Neural crest cell (in vitro differentiated cells): Measurements from ENCODE around the gene AMY2B. TPM values are rescaled to one million over a fixed set of nuclear protein-coding genes. Genes with fewer than 3 reads are reported as not detected.
"Not testable (repeated sequence)": the region's sequence is repeated elsewhere in the genome, so short reads cannot be mapped to it uniquely, and the experiment has no call there.

Source experiments
- DNase-seq: peaks from one replicate; pipeline ENCODE4 v3.0.0; 2021; ENCODE audit warnings: low read depth, mixed read lengths, low spot score
- H3K27ac Mint-ChIP-seq: one replicate; pipeline ENCODE4 v1.8.0; 2021; ENCODE audit warnings: mild to moderate bottlenecking, mixed read lengths; ENCODE audit not compliant: unreplicated experiment
- H3K27me3 Mint-ChIP-seq: 2 replicates; pipeline ENCODE4 v1.8.0; 2021; ENCODE audit warnings: low read depth, mild to moderate bottlenecking, mixed read lengths
- H3K36me3 Mint-ChIP-seq: 2 replicates; pipeline ENCODE4 v1.8.0; 2021; ENCODE audit warnings: low read depth, mild to moderate bottlenecking, mixed read lengths
- H3K4me1 Mint-ChIP-seq: 2 replicates; pipeline ENCODE4 v1.8.0; 2021; ENCODE audit warnings: mixed read lengths
- H3K4me3 Mint-ChIP-seq: one replicate; pipeline ENCODE4 v1.8.0; 2021; ENCODE audit warnings: mild to moderate bottlenecking, mixed read lengths
- H3K9me3 Mint-ChIP-seq: 2 replicates; pipeline ENCODE4 v1.8.0; 2021; ENCODE audit warnings: mixed read lengths
- total RNA-seq: library from RNA; stranded (reverse); gene quantifications from 2 replicates; pipeline ENCODE4 v1.2.1, GENCODE V29; 2021
- TF ChIP-seq, protein P1 (sequence below): fragments of 200-600 bp; sonication (generic); conservative IDR thresholded peaks from 2 replicates; pipeline ENCODE4 v1.5.0; 2021; ENCODE audit warnings: antibody characterized with exemption, mild to moderate bottlenecking

AMY2B gene
- total RNA-seq, 1 donor from 2014 or later, result 2.7 TPM

- H3K27ac Mint-ChIP-seq, result no peak overlapping the region
- peaks cover 2% of the 10 kb centered on the region for H3K36me3 Mint-ChIP-seq
- H3K27me3 Mint-ChIP-seq, result no peaks in the 10 kb centered on the region
- TF ChIP-seq, protein P1, sequence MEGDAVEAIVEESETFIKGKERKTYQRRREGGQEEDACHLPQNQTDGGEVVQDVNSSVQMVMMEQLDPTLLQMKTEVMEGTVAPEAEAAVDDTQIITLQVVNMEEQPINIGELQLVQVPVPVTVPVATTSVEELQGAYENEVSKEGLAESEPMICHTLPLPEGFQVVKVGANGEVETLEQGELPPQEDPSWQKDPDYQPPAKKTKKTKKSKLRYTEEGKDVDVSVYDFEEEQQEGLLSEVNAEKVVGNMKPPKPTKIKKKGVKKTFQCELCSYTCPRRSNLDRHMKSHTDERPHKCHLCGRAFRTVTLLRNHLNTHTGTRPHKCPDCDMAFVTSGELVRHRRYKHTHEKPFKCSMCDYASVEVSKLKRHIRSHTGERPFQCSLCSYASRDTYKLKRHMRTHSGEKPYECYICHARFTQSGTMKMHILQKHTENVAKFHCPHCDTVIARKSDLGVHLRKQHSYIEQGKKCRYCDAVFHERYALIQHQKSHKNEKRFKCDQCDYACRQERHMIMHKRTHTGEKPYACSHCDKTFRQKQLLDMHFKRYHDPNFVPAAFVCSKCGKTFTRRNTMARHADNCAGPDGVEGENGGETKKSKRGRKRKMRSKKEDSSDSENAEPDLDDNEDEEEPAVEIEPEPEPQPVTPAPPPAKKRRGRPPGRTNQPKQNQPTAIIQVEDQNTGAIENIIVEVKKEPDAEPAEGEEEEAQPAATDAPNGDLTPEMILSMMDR, result no peak
- H3K4me1 Mint-ChIP-seq, result no peaks in the 10 kb centered on the region
- H3K4me3 Mint-ChIP-seq, result no peak overlapping the region
- DNase-seq, result no peak
- peaks cover 8% of the 10 kb centered on the region for H3K9me3 Mint-ChIP-seq
These were observed 12.5 kb downstream of the AMY2B start for GRCh38 chr1:103583887-103584286.

GRCh38 chr1:103584537-103584936, 13.1 kb downstream of the AMY2B start:
- TF ChIP-seq, protein P1, result no peak
- Mint-ChIP-seq H3K4me3 (no peak overlapping the region), H3K27me3 (no peaks in the 10 kb centered on the region), H3K27ac (no peak overlapping the region), H3K9me3 (peaks cover 11% of the 10 kb centered on the region), H3K4me1 (no peaks in the 10 kb centered on the region), H3K36me3 (peaks cover 2% of the 10 kb centered on the region)
- DNase-seq, result no peak

GRCh38 chr1:103602740-103603139, 31.4 kb downstream of the AMY2B start:
- H3K36me3 Mint-ChIP-seq, H3K4me3 Mint-ChIP-seq, H3K27ac Mint-ChIP-seq, H3K9me3 Mint-ChIP-seq, DNase-seq, H3K4me1 Mint-ChIP-seq, H3K27me3 Mint-ChIP-seq: not testable (repeated sequence)

DNA sequence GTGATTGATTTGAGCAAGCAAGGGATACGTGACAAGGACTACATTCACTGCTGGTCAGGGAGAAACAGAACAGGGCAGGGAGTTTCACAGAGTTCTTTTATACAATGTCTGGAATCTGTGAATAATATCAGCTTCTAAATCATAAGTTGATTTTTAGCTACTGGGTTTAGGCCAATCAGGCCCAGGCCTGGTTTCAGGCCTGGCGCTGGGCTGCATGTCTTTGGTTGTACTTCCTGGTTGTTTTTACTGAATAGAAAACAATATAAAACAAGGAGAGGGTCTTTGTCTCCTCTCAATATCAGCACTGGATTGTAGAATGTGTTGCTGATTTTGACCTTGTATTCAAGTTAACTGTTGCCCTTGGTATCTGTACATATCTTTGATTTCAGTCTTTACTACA, 45.0 kb downstream of the AMY2B start:
- no peaks in the 10 kb centered on the region for H3K36me3 Mint-ChIP-seq
- no peaks in the 10 kb centered on the region for H3K4me1 Mint-ChIP-seq
- no peaks in the 10 kb centered on the region for H3K27me3 Mint-ChIP-seq
- H3K27ac Mint-ChIP-seq, result no peak overlapping the region
- TF ChIP-seq, protein P1, result no peak
- H3K4me3 Mint-ChIP-seq, result no peak overlapping the region
- no peak for DNase-seq
- peaks cover 2% of the 10 kb centered on the region for H3K9me3 Mint-ChIP-seq

DNA sequence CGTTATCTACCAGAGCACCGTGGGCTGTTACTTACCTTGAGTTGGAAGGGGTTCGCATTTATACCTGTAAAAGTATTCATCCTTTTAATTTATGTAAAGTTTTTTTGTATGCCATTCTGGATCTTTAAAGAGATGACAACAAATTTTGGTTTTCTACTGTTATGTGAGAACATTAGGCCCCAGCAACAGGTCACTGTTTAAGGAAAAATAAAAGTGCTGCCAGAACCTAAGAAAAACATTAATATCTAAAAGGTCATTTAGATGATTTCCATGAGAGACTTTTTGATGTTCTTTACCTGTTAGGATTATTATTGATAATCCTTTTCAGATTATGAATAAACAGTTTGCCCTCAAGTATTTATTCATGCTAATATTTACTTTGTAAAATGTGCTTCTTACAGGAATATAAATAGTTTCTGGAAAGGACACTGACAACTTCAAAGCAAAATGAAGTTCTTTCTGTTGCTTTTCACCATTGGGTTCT, 45.6 kb downstream of the AMY2B start, which contains the start of gene AMY2A:
TSS of gene AMY2A (plus strand) at position 434 of the 484 bp plus-strand sequence. CDS start at position 448, 14 bp downstream.
- H3K27ac Mint-ChIP-seq, H3K4me3 Mint-ChIP-seq, H3K36me3 Mint-ChIP-seq, H3K4me1 Mint-ChIP-seq, H3K9me3 Mint-ChIP-seq, H3K27me3 Mint-ChIP-seq, DNase-seq: not testable (repeated sequence)

DNA sequence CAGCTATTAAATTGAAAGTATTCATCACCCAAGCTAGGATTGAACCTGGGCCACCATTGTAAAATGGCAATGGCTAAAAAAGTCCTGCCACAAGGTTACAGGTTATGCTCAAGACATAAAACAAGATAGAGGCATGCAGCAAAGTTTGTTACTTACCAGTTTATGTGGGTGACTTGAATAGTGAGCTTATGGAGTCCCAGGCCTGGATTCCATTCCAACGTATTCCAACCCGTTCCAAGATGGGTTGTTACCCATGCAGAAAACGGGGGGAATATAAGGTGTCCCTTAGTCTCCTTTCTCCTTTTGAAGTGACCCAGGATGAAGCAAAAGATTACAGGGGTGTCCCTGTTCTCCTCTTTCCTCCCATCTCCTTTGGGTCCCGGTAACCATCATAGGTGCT, 56.0 kb downstream of the AMY2B start:
- H3K9me3 Mint-ChIP-seq, DNase-seq, H3K36me3 Mint-ChIP-seq, H3K27ac Mint-ChIP-seq, H3K27me3 Mint-ChIP-seq, H3K4me1 Mint-ChIP-seq, H3K4me3 Mint-ChIP-seq: not testable (repeated sequence)

Other genes starting within 250 kb of the AMY2B start
- gene RNPC3, start 45.9 kb upstream of the AMY2B start, total RNA-seq, result 18.9 and 21.6 TPM in 2 replicates
- gene AMY2A, start 45.8 kb downstream of the AMY2B start, total RNA-seq, result not detected in 2 replicates
- gene AMY1A, start 84.2 kb downstream of the AMY2B start, total RNA-seq, result not detected in 2 replicates
- not detected in 2 replicates for gene AMY1B, start 124.6 kb downstream of the AMY2B start, total RNA-seq
- gene AMY1C, start 178.3 kb downstream of the AMY2B start, total RNA-seq, result not detected in 2 replicates